CD4-positive, alpha-beta T cell treated with Interleukin-17A for 4 hours (primary cell): ENCODE data around the gene ITGB8.

Source experiments
- DNase-seq: peaks from one replicate; pipeline ENCODE4 v3.0.0-alpha.2; 2020; ENCODE audit warnings: mixed read lengths

The ITGB8 gene

GRCh38 chr7:20310963-20311742 lies 19.5 kb upstream of the ITGB8 start:
- DNase-seq, result no peak

- no peak for DNase-seq
Measured at GRCh38 chr7:20311743-20312042, 19.0 kb upstream of the ITGB8 start.

DNA sequence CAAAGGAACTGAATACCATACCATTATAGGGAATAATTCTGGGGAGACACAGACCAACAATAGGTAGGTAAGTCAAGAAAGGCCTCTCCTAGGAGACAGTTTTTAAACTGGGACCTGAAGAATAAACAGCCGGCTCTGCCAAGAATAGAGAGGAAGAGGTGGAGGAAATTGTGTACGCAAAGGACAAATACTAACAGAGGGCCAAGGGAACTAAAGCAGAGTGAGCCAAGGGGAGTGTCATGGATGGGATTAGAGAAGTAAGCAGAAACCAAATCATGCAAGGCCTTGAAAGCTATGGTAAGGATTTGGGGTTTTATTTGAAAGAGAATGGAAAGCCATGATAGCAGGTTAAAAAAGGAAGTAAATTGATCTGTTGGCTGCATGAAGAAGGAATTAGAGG lies 18.1 kb upstream of the ITGB8 start:
- no peak for DNase-seq

DNA sequence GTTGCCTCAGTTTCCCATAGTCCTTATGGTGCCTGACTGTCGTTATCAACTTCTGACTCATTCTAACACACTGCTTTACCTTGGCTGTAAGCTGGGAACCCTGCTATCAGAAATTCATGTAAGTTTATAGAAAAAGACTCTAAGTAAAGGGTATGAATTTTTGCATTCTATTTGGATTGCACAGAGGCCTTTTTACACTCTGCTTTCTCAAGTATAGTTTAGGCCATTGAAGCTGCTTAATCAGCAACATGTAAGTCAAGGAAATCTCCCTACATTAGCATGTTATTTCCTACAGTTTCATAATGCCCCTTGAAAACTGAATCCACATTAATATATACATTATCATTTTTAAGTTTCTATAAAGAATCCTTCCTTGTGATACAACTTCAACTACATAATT lies 17.1 kb upstream of the ITGB8 start:
- DNase-seq, result no peak

DNA sequence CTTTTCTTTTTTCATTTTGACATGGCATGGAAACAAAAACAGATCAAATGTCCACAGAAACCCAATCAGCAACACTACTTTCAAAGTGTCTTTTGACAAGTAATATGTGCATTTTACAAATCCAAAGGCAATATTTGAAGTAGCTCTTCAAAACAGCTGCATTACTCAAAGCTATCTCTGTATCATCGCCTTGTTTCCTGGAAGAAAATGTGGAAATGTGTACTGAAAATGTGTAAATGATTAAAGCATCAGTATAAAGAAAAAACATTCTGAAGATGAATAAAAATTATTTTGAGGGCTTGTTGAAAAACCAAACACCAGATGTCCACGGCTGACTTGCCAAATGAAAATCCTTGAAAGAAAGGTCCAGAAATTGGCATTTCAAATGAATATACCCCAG lies 16.5 kb upstream of the ITGB8 start:
- DNase-seq, result no peak

GRCh38 chr7:20316706-20317105 lies 14.0 kb upstream of the ITGB8 start:
- DNase-seq, result no peak

DNA sequence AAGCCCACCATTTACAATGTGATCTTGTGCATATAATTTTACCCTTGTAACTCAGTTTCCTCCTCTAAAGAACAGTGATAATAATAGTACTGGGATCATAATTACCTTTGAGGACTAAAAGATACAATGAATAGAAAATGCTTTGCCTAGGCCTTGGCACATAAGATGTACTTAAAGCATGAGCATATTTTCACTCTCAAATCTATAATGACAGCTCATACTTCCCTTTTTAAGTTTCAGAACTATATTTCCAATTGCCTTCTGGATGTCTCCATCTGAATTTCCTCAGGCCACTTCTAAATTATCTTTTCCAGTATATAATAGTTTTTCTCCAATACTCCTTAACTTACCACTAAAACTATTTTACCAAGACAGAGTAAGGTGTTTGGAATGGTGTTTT lies 13.3 kb upstream of the ITGB8 start:
- DNase-seq, result no peak

GRCh38 chr7:20318933-20319332 lies 11.8 kb upstream of the ITGB8 start:
- DNase-seq, result no peak

GRCh38 chr7:20320322-20320721 lies 10.4 kb upstream of the ITGB8 start:
- DNase-seq, result no peak

GRCh38 chr7:20320786-20321185 lies 9.9 kb upstream of the ITGB8 start:
- no peak for DNase-seq

- DNase-seq, result no peak
Measured at GRCh38 chr7:20323595-20323994, 7.1 kb upstream of the ITGB8 start.

DNA sequence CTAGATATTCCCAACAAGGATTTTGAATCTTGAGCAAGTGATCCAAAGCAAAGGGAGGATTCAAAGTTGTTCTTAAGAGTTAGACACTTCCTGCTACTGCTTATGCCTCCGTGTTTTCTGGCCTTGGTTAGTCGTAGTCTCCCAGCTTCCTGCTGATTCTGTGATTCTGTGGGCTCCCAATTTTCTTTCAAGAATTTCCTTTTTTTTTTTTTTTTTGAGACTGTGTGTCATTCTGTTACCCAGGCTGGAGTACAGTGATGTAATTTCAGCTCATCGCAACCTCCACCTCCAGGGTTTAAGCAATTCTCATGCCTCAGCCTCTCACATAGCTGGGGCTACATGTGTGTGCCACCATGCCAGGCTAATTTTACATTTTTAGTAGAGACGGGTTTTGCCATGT lies 4.4 kb upstream of the ITGB8 start:
- DNase-seq, result no peak

DNA sequence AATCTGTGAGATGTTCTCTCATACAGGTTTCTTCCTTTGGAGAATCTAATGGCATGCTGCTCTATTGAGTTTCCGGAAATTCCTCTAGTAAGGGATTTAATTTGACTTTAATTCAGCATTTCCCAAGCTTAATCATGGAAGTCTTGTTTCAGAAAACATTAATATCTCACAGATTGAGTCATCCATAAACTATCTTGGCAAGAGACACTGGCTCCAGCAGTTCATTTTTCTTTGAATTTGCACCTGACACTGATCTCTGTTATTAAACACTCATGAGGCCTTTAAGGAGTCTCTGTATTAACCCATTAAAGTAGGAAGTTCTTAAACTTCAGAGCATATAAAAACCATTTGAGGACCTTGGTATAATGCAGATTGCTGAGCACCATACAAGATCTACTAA lies 3.6 kb upstream of the ITGB8 start:
- DNase-seq, result no peak

DNA sequence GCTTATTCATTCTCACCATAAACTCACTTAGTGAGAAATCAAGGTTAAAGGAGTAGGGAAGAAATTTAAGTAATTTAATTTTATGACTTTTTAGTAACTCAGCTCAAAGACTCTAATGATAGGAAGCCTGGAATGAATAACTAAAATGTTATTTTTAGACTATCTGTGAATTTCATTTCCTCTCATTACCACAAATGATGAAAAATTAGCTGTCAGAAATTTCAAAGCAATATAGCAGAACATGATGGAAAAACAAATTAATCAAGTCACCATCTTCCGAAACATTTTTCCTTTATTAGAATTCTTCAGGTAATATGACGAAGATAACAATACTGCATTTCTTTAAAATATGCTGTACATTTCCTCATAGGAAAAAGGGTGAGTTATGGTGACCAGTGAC lies 2.7 kb upstream of the ITGB8 start:
- DNase-seq, result no peak

DNA sequence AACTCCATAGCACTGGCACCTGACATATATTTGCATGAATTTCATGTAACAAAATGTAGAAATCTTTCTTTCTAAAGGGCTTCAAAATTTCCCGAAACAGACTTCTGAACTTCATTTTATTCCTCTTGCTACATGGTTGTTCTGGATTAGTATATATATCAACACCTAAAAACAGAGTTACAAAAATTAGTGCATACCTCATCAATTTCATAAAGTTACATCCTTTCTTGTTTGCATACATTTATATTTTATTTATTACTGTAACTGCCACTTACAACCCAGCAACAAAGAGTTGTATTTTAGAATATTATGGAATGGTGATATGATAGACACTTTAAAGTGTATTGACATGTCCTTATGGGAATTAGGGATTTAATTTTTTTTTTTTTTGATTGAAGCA lies 2.0 kb upstream of the ITGB8 start:
- no peak for DNase-seq

- DNase-seq, result no peak
Measured at GRCh38 chr7:20329389-20330238, 1.1 kb upstream of the ITGB8 start.

DNA sequence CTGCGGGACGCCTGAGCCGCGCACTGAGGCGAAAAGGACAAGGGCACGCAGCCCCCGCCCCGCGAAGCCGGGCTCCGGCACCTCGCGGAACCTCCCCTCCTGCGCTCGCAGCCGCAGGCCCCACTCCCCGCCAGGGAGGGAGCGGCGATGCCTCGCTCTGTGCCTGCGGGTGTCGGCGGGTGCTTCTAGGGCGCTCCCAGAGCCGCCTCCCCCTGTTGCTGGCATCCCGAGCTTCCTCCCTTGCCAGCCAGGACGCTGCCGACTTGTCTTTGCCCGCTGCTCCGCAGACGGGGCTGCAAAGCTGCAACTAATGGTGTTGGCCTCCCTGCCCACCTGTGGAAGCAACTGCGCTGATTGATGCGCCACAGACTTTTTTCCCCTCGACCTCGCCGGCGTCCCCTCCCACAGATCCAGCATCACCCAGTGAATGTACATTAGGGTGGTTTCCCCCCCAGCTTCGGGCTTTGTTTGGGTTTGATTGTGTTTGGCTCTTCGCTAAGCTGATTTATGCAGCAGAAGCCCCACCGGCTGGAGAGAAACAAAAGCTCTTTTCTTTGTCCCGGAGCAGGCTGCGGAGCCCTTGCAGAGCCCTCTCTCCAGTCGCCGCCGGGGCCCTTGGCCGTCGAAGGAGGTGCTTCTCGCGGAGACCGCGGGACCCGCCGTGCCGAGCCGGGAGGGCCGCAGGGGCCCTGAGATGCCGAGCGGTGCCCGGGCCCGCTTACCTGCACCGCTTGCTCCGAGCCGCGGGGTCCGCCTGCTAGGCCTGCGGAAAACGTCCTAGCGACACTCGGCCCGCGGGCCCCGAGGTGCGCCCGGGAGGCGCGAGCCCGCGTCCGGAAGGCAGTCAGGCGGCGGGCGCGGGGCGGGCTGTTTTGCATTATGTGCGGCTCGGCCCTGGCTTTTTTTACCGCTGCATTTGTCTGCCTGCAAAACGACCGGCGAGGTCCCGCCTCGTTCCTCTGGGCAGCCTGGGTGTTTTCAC lies 519 bp downstream of the ITGB8 start:
- peak; percentile 5 for DNase-seq

DNA sequence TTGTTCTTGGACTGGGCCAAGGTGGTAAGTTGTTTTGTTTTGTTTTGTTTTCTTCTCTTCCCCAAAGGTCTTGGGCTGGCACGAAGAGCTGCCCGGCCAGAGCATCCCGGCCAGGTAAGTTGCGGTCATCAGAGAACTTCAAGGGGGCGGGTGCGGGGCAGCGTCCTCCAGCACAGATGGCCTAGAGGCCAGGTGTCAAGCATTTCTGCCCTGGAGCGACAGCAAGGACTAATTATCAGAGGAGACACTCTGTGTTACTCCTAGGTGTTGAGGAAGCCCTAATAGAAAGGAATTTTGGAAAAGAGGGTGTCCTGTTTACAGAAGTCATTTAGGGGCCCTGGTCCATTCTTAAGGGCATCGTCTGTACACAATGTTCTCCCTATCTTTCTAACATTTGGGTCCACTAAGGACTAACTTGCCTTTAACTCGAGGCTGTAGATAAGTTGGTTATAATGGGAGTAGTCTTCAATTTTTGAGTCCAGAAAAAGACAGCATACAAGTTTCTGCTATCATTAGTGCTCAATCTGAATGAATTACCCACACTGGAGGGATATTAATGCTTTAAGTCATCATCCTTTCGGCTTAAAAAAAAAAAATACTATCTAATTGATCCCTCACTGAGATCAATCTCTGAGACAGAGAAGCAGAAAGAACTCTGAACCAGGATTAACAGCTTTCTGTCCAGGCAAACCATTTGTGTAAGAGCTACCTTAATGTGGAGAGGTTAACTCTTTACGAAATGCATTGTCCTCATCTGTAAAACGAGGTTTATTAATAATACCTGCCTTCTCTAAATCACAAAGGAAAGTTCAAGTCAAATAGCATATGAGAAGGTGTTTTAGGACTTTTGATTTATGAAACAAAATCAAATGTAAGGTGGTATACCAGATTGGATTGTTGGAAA lies 1.5 kb downstream of the ITGB8 start:
- DNase-seq, result no peak

GRCh38 chr7:20338285-20338684 lies 7.6 kb downstream of the ITGB8 start:
- no peak for DNase-seq

DNA sequence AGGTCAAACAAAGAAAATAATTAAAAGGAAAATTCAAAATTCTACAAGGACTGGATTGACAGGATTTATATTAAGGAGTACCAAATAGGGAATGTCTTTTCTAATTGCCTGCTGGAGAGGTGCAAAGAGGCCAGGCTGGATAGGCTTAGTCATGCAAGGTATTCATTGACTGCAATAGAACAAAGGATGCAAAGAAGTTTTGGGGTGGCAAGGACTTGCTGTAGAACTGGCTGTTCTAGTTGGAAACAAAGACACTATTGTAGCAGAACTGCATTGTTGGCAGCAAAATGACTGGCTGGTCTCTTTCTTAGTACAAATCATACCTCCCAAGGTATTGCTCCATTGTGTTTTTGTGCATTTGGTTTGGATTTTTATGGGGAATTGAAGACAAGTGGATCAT lies 10.1 kb downstream of the ITGB8 start:
- DNase-seq, result no peak

GRCh38 chr7:20343205-20343604 lies 12.5 kb downstream of the ITGB8 start:
- no peak for DNase-seq

GRCh38 chr7:20343941-20344340 lies 13.2 kb downstream of the ITGB8 start:
- no peak for DNase-seq
